ENCODE data around the gene ZBTB39. TPM values are rescaled to one million over a fixed set of nuclear protein-coding genes. Genes with fewer than 3 reads are reported as not detected.
"Not testable (repeated sequence)": the region's sequence is repeated elsewhere in the genome, so short reads cannot be mapped to it uniquely, and the experiment has no call there.

Gene ZBTB39
- total RNA-seq, 1 experiment from 2014 or later, result 31.2 TPM

DNA sequence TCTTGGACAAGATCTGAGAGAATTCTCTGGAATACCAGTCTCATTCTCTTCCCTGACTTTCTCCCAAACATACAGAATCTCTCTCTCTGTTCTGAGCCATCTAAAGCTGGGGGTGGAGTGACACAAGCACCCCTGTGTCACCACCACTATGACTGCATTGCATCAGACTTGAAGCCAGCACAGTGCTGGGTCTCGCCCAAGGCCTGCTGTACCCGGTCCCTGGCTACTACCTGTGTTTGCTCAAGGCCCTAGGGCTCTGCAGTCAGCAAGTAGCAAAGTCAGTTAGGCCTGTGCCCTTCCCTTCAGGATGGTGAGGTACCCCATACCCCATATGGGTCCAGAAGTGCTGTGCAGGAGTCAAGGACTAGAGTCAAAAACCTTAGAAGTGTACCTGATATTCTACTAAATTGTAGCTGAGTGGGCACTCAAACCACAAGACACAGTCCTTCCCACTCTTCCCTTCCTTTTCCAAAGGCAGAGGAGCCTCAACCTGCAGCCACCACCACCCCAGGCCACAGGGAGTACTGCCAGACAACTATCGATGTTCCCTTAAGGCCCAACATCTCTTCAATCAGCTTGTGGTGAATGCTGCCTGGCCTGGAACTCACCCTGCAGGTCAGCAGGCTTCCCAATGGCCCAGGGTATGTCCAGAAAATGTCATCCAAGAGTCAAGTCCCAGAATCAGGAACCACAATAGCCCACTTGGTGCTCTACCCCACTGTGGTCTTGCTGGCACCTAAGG, 27.8 kb downstream of the ZBTB39 start:
- Histone ChIP-seq H3K23ac (ENCODE audit: insufficient read length, low read depth, low read length) (no peak overlapping the region), H3K4me2 (ENCODE audit: insufficient read depth, insufficient read length, low read length) (no peak overlapping the region), H3K27me3 (ENCODE audit: insufficient read depth, low read length) (no peaks in the 10 kb centered on the region), H4K5ac (ENCODE audit: insufficient read length, low read depth, low read length) (no peak overlapping the region), H2BK120ac (ENCODE audit: low read depth, low read length, poor library complexity, severe bottlenecking) (no peak overlapping the region), H4K91ac (ENCODE audit: insufficient read length, low read depth, low read length) (no peak overlapping the region), H3K9me3 (ENCODE audit: control insufficient read depth, low read depth, low read length) (no peaks in the 10 kb centered on the region), H3K79me1 (ENCODE audit: insufficient read depth, low read depth, low read length, poor library complexity, severe bottlenecking) (no peaks in the 10 kb centered on the region), H3K27ac (ENCODE audit: insufficient read length, low read depth, low read length) (no peak overlapping the region), H3K79me2 (ENCODE audit: insufficient read depth, low read length) (no peaks in the 10 kb centered on the region), H2BK20ac (ENCODE audit: low read depth, low read length, poor library complexity, severe bottlenecking) (no peak overlapping the region), H2AK5ac (ENCODE audit: insufficient read length, low read length) (no peak overlapping the region), H3K23me2 (ENCODE audit: insufficient read length, low read depth, low read length, poor library complexity, severe bottlenecking) (no peaks in the 10 kb centered on the region), H3K4me1 (ENCODE audit: insufficient read depth, low read length) (no peaks in the 10 kb centered on the region), H2BK5ac (ENCODE audit: insufficient read length, low read length) (no peak overlapping the region), H3K14ac (ENCODE audit: insufficient read depth, low read length) (no peak overlapping the region; the same call in 1 of the 2 replicates), H3K9ac (ENCODE audit: extremely low read depth, insufficient read length, low read length) (no peak overlapping the region), H3K4ac (ENCODE audit: low read depth, low read length) (no peak overlapping the region), H4K20me1 (ENCODE audit: control insufficient read depth, insufficient read depth, insufficient read length) (no peaks in the 10 kb centered on the region), H2BK15ac (ENCODE audit: low read depth, low read length) (no peak overlapping the region), H2BK12ac (ENCODE audit: insufficient read length, low read depth, low read length) (no peak overlapping the region), H2AFZ (ENCODE audit: low read length) (no peak overlapping the region), H3K18ac (ENCODE audit: insufficient read length, low read depth, low read length) (no peak overlapping the region), H3T11ph (ENCODE audit: low read length) (no peak overlapping the region), H3K56ac (ENCODE audit: insufficient read length, low read depth, low read length) (no peak overlapping the region), H4K8ac (replicated peaks; ENCODE audit: insufficient read length, low read depth, low read length) (no peak overlapping the region)
- no peak for DNase-seq
- Mint-ChIP-seq H3K9me3 (peaks cover 3 to 4% of the 10 kb centered on the region in 2 experiments; a peak in 3 of 5 replicates), H3K4me1 (no peaks in the 10 kb centered on the region), H3K36me3 (ENCODE audit: insufficient read depth in 1 of 3, low read depth in 3 of 3) (peaks cover 0 to 4% (median 0%) of the 10 kb centered on the region in 3 experiments; a peak in 2 of 7 replicates), H3K4me3 (no peak overlapping the region), H3K27me3 (ENCODE audit: low read depth) (no peaks in the 10 kb centered on the region; the same call in 1 of the 2 replicates), H3K27ac (no peak overlapping the region)
- WGBS (ENCODE audit: extremely low coverage, insufficient read length, low lambda C conversion rate), result no CpG with 5 or more reads among the region's 3 CpGs
- TF ChIP-seq, protein P1, sequence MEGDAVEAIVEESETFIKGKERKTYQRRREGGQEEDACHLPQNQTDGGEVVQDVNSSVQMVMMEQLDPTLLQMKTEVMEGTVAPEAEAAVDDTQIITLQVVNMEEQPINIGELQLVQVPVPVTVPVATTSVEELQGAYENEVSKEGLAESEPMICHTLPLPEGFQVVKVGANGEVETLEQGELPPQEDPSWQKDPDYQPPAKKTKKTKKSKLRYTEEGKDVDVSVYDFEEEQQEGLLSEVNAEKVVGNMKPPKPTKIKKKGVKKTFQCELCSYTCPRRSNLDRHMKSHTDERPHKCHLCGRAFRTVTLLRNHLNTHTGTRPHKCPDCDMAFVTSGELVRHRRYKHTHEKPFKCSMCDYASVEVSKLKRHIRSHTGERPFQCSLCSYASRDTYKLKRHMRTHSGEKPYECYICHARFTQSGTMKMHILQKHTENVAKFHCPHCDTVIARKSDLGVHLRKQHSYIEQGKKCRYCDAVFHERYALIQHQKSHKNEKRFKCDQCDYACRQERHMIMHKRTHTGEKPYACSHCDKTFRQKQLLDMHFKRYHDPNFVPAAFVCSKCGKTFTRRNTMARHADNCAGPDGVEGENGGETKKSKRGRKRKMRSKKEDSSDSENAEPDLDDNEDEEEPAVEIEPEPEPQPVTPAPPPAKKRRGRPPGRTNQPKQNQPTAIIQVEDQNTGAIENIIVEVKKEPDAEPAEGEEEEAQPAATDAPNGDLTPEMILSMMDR (conservative IDR thresholded peaks at IDR 0.05), result no peak

- not testable (repeated sequence) for H3K27me3 Mint-ChIP-seq (ENCODE audit: low read depth)
These were observed 29.0 kb downstream of the ZBTB39 start for GRCh38 chr12:56977361-56977760.

More at GRCh38 chr12:56977361-56977760, 29.0 kb downstream of the ZBTB39 start:
- not testable (repeated sequence) for H4K20me1 ChIP-seq (ENCODE audit: control insufficient read depth, insufficient read depth, insufficient read length); H3K56ac ChIP-seq (ENCODE audit: insufficient read length, low read depth, low read length); H2AFZ ChIP-seq (ENCODE audit: low read length); H3K36me3 Mint-ChIP-seq (ENCODE audit: insufficient read depth in 1 of 3, low read depth in 3 of 3); H3K23me2 ChIP-seq (ENCODE audit: insufficient read length, low read depth, low read length, poor library complexity, severe bottlenecking); H3K27ac Mint-ChIP-seq; H3K4me1 Mint-ChIP-seq; H2AK5ac ChIP-seq (ENCODE audit: insufficient read length, low read length); H2BK5ac ChIP-seq (ENCODE audit: insufficient read length, low read length); H4K5ac ChIP-seq (ENCODE audit: insufficient read length, low read depth, low read length); H3K79me2 ChIP-seq (ENCODE audit: insufficient read depth, low read length); H2BK15ac ChIP-seq (ENCODE audit: low read depth, low read length); H2BK12ac ChIP-seq (ENCODE audit: insufficient read length, low read depth, low read length); H3K23ac ChIP-seq (ENCODE audit: insufficient read length, low read depth, low read length); H3T11ph ChIP-seq (ENCODE audit: low read length); H3K9ac ChIP-seq (ENCODE audit: extremely low read depth, insufficient read length, low read length); H3K14ac ChIP-seq (ENCODE audit: insufficient read depth, low read length); H3K4me1 ChIP-seq (ENCODE audit: insufficient read depth, low read length); H2BK120ac ChIP-seq (ENCODE audit: low read depth, low read length, poor library complexity, severe bottlenecking); H3K9me3 Mint-ChIP-seq; H3K9me3 ChIP-seq (ENCODE audit: control insufficient read depth, low read depth, low read length); H3K18ac ChIP-seq (ENCODE audit: insufficient read length, low read depth, low read length); DNase-seq; H3K4ac ChIP-seq (ENCODE audit: low read depth, low read length); H4K91ac ChIP-seq (ENCODE audit: insufficient read length, low read depth, low read length); H2BK20ac ChIP-seq (ENCODE audit: low read depth, low read length, poor library complexity, severe bottlenecking); H3K27ac ChIP-seq (ENCODE audit: insufficient read length, low read depth, low read length); H4K8ac ChIP-seq (replicated peaks; ENCODE audit: insufficient read length, low read depth, low read length); H3K27me3 ChIP-seq (ENCODE audit: insufficient read depth, low read length); H3K4me3 Mint-ChIP-seq; H3K79me1 ChIP-seq (ENCODE audit: insufficient read depth, low read depth, low read length, poor library complexity, severe bottlenecking); H3K4me2 ChIP-seq (ENCODE audit: insufficient read depth, insufficient read length, low read length)
- WGBS (ENCODE audit: extremely low coverage, insufficient read length, low lambda C conversion rate), result no CpG with 5 or more reads among the region's 4 CpGs
